Smooth muscle cell (in vitro differentiated cells): ENCODE data around the gene CNIH4. TPM values are rescaled to one million over a fixed set of nuclear protein-coding genes. Genes with fewer than 3 reads are reported as not detected.

Experiments used
- DNase-seq: peaks from one replicate; lab custom pipeline; 2025; ENCODE audit not compliant: unreplicated experiment; lab: John Stamatoyannopoulos, UW
- H2AFZ ChIP-seq: fragments of 200-600 bp; sonication (generic); 2 replicates; pipeline ENCODE4 v1.6.0; 2016; ENCODE audit warnings: antibody characterized with exemption, low read depth, mild to moderate bottlenecking
- H3F3A ChIP-seq: fragments of 200-600 bp; sonication (generic); 2 replicates; pipeline ENCODE4 v1.6.0; 2017; ENCODE audit warnings: antibody characterized with exemption, low read depth
- H3K27ac ChIP-seq: fragments of 200-600 bp; sonication (generic); 2 replicates; pipeline ENCODE4 v1.5.1; 2016; ENCODE audit warnings: low read depth, mild to moderate bottlenecking
- H3K27me3 ChIP-seq: fragments of 200-600 bp; sonication (generic); 2 replicates; pipeline ENCODE4 v1.6.1; 2016; ENCODE audit warnings: low read depth, mild to moderate bottlenecking
- H3K36me3 ChIP-seq: fragments of 200-600 bp; sonication (generic); 2 replicates; pipeline ENCODE4 v1.5.1; 2016; ENCODE audit warnings: low read depth
- H3K4me1 ChIP-seq: fragments of 200-600 bp; sonication (generic); 2 replicates; pipeline ENCODE4 v1.5.1; 2016; ENCODE audit warnings: low read depth
- H3K4me2 ChIP-seq: fragments of 200-600 bp; sonication (generic); 2 replicates; pipeline ENCODE4 v1.6.0; 2016; ENCODE audit warnings: mild to moderate bottlenecking
- H3K4me3 ChIP-seq: fragments of 200-600 bp; sonication (generic); 2 replicates; pipeline ENCODE4 v1.5.1; 2016; ENCODE audit warnings: mild to moderate bottlenecking
- H3K79me2 ChIP-seq: fragments of 200-600 bp; sonication (generic); 2 replicates; pipeline ENCODE4 v1.6.0; 2016; ENCODE audit warnings: low read depth, mild to moderate bottlenecking
- H3K9ac ChIP-seq: fragments of 200-600 bp; sonication (generic); 2 replicates; pipeline ENCODE4 v1.6.0; 2016; ENCODE audit warnings: low read depth
- H3K9me3 ChIP-seq: fragments of 200-600 bp; sonication (generic); replicated peaks from 2 replicates; pipeline ENCODE4 v1.5.1; 2016; ENCODE audit warnings: low read depth
- H4K20me1 ChIP-seq: fragments of 200-600 bp; sonication (generic); 2 replicates; pipeline ENCODE4 v1.6.0; 2016; ENCODE audit warnings: low read depth
- WGBS: methylation state at CpG from one replicate; pipeline ENCODE4 v1.1.7; 2016; ENCODE audit warnings: low lambda C conversion rate; 5-methylcytosine and 5-hydroxymethylcytosine counted together
- polyA plus RNA-seq: library from polyadenylated mRNA; unstranded; fragments of >200 nt; fragmentation: Nextera tagmentation; extraction: Ambion mirVana; gene quantifications from 2 replicates; pipeline ENCODE4 v1.2.1, GENCODE V29; 2016
- total RNA-seq: library from RNA; depleted of rRNA; stranded (reverse); fragments of >200 nt; gene quantifications from 2 replicates; pipeline ENCODE4 v1.2.3, GENCODE V29; 2014
- TF ChIP-seq, protein P1 (sequence below): fragments of 200-600 bp; sonication (generic); IDR thresholded peaks from 2 replicates; pipeline ENCODE4 v1.5.1; 2017; ENCODE audit warnings: borderline replicate concordance, mild to moderate bottlenecking, antibody characterized with exemption; ENCODE audit not compliant: insufficient read depth, poor library complexity, severe bottlenecking

The CNIH4 gene
- total and polyA plus RNA-seq, 2 experiments from 2014 or later, result 61.4 to 125 TPM

DNA sequence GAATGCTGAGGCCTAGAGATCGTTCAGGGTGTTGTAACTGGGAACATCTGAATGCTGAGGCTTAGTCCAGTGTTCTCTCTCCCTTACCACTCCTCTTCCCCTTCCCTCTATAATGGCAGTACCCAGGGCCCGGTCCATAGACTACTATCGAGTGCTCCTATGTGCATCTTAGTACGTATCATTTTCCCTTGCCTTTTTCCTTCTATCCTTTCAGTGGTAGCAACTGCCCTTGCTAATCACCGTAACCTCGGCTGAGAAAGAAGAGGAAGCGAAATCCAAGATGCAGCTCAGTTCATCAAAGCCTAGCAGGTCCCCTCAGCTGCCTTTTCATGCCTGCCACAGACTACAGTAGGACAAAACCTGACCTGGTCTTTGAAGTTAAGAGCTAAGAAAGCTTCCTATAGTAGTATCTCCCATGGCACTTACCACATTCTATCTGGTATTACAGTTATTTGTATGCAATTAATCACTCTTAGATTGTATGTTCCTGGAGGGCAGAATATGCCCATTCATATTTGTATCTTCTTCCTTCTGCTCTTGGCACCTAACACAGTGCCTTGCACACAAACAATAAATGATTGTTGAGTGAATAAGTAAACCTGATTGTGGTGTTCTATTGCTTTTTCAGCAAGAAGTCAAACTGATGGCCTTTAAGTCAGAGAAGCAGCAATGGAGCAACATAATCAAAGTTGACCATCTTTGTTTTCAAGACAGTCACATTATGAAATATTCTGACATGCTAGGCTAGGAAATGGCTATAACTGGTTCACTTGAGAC is 22.4 kb downstream of the CNIH4 start:
- TF ChIP-seq, protein P1, sequence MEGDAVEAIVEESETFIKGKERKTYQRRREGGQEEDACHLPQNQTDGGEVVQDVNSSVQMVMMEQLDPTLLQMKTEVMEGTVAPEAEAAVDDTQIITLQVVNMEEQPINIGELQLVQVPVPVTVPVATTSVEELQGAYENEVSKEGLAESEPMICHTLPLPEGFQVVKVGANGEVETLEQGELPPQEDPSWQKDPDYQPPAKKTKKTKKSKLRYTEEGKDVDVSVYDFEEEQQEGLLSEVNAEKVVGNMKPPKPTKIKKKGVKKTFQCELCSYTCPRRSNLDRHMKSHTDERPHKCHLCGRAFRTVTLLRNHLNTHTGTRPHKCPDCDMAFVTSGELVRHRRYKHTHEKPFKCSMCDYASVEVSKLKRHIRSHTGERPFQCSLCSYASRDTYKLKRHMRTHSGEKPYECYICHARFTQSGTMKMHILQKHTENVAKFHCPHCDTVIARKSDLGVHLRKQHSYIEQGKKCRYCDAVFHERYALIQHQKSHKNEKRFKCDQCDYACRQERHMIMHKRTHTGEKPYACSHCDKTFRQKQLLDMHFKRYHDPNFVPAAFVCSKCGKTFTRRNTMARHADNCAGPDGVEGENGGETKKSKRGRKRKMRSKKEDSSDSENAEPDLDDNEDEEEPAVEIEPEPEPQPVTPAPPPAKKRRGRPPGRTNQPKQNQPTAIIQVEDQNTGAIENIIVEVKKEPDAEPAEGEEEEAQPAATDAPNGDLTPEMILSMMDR, result no peak
- H3K4me1 ChIP-seq, result no peaks in the 10 kb centered on the region
- peaks cover 20% of the 10 kb centered on the region for H4K20me1 ChIP-seq
- H3F3A ChIP-seq, result peaks cover 21% of the 10 kb centered on the region
- no peak overlapping the region for H3K4me2 ChIP-seq
- H3K4me3 ChIP-seq, result no peak overlapping the region
- 95% methylated on average over 7 of the region's 7 CpGs for WGBS
- DNase-seq, result no peak
- peaks cover 7% of the 10 kb centered on the region for H3K79me2 ChIP-seq
- H3K9ac ChIP-seq, result no peak overlapping the region
- no peak overlapping the region for H2AFZ ChIP-seq
- H3K9me3 ChIP-seq, result no peaks in the 10 kb centered on the region
- no peaks in the 10 kb centered on the region for H3K27me3 ChIP-seq
- H3K36me3 ChIP-seq, result peaks cover 12% of the 10 kb centered on the region
- H3K27ac ChIP-seq, result no peak overlapping the region

GRCh38 chr1:224380003-224380402 is 23.3 kb downstream of the CNIH4 start:
- Histone ChIP-seq H3K27ac (no peak overlapping the region), H3K4me1 (no peaks in the 10 kb centered on the region), H3K27me3 (no peaks in the 10 kb centered on the region), H3K4me3 (no peak overlapping the region), H3K36me3 (peaks cover 13% of the 10 kb centered on the region), H3K9ac (no peak overlapping the region), H3K9me3 (no peaks in the 10 kb centered on the region), H3K79me2 (no peaks in the 10 kb centered on the region), H3K4me2 (no peak overlapping the region), H2AFZ (no peak overlapping the region), H4K20me1 (peaks cover 10% of the 10 kb centered on the region), H3F3A (peaks cover 21% of the 10 kb centered on the region)
- no peak for DNase-seq
- WGBS, result 51% methylated on average over 4 of the region's 4 CpGs
- TF ChIP-seq, protein P1, result no peak

GRCh38 chr1:224381880-224382548 is 25.3 kb downstream of the CNIH4 start:
- no peak overlapping the region for H3K4me3 ChIP-seq
- no peaks in the 10 kb centered on the region for H3K4me1 ChIP-seq
- H2AFZ ChIP-seq, result no peak overlapping the region
- peaks cover 9% of the 10 kb centered on the region for H4K20me1 ChIP-seq
- H3F3A ChIP-seq, result peaks cover 29% of the 10 kb centered on the region
- H3K27ac ChIP-seq, result no peak overlapping the region
- H3K79me2 ChIP-seq, result no peaks in the 10 kb centered on the region
- H3K9me3 ChIP-seq, result no peaks in the 10 kb centered on the region
- no peaks in the 10 kb centered on the region for H3K27me3 ChIP-seq
- DNase-seq, result no peak
- H3K36me3 ChIP-seq, result peaks cover 3% of the 10 kb centered on the region
- 99% methylated on average over 4 of the region's 4 CpGs for WGBS
- TF ChIP-seq, protein P1, result no peak
- no peak overlapping the region for H3K9ac ChIP-seq
- H3K4me2 ChIP-seq, result no peak overlapping the region
